ENCODE measurements around the gene NRXN3.

DNA sequence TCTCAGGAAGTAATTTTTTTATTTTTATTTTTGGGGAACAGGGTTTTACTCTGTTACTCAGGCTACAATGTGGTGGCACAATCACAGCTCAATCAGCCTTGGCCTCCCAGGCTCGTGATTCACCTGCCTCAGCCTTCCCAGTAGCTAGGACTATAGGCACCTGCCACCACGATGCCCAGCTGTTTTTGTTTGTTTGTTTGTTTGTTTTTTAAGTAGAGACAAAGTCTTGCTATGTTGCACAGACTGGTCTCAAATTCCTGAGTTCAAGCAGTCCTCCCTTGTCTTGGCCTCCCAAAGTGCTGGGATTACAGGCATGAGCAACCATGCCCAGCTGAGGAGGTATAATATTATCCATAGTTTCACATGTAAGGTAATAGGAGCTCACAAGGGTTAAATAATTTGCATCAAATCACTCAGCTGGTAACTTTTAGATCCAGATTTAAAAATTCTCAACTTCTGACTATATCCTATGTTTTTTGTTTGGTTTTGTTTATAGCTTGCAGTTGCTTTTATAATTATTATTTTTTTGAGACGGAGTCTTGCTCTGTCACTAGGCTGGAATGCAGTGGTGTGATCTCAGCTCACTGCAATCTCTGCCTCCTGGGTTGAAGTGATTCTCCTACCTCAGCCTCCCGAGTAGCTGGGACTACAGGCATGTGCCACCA, 1411.9 kb downstream of the NRXN3 start:
- TF ChIP-seq POLR2A (IDR thresholded peaks at IDR 0.05) = no peak
- TF ChIP-seq, protein P1, sequence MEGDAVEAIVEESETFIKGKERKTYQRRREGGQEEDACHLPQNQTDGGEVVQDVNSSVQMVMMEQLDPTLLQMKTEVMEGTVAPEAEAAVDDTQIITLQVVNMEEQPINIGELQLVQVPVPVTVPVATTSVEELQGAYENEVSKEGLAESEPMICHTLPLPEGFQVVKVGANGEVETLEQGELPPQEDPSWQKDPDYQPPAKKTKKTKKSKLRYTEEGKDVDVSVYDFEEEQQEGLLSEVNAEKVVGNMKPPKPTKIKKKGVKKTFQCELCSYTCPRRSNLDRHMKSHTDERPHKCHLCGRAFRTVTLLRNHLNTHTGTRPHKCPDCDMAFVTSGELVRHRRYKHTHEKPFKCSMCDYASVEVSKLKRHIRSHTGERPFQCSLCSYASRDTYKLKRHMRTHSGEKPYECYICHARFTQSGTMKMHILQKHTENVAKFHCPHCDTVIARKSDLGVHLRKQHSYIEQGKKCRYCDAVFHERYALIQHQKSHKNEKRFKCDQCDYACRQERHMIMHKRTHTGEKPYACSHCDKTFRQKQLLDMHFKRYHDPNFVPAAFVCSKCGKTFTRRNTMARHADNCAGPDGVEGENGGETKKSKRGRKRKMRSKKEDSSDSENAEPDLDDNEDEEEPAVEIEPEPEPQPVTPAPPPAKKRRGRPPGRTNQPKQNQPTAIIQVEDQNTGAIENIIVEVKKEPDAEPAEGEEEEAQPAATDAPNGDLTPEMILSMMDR (IDR thresholded peaks at IDR 0.05) = no peak

All from body of pancreas (tissue), 4 donors.